WTC11 (cell line): ENCODE measurements around the gene GPR108. TPM values are rescaled to one million over a fixed set of nuclear protein-coding genes. Genes with fewer than 3 reads are reported as not detected.

ENCODE experiments used
- ATAC-seq: fragments of 200-7000 bp; cut with Tn5 transposase; 2 replicates; pipeline ENCODE4 v1.10.0; 2021; ENCODE audit warnings: mild to moderate bottlenecking, moderate library complexity
- CTCF ChIA-PET: fragments of 300-600 bp; sonication (Branson Sonifier 250); formaldehyde crosslinking; loops from one replicate; lab custom pipeline; 2021; ENCODE audit warnings: antibody characterized with exemption; lab: Charles Lee
- POLR2A ChIA-PET: fragments of 350-600 bp; sonication (Branson Sonifier 250); formaldehyde crosslinking; loops from one replicate; lab custom pipeline; 2021; ENCODE audit warnings: antibody characterized with exemption; lab: Charles Lee
- DNase-seq: peaks from one replicate; pipeline ENCODE4 v3.0.0; 2021; ENCODE audit warnings: low spot score
- H3K27ac Mint-ChIP-seq: 2 replicates; pipeline ENCODE4 v1.8.0; 2021; ENCODE audit warnings: mixed read lengths
- H3K27me3 Mint-ChIP-seq: 2 replicates; pipeline ENCODE4 v1.8.0; 2021; ENCODE audit warnings: low read depth, mild to moderate bottlenecking, moderate library complexity, mixed read lengths
- H3K36me3 Mint-ChIP-seq: 2 replicates; pipeline ENCODE4 v1.8.0; 2021; ENCODE audit warnings: mixed read lengths
- H3K4me1 Mint-ChIP-seq: 2 replicates; pipeline ENCODE4 v1.8.0; 2022; ENCODE audit warnings: mixed read lengths
- H3K4me3 Mint-ChIP-seq: 2 replicates; pipeline ENCODE4 v1.8.0; 2021; ENCODE audit warnings: mild to moderate bottlenecking, moderate library complexity, mixed read lengths
- H3K9me3 Mint-ChIP-seq: 2 replicates; pipeline ENCODE4 v1.8.0; 2021; ENCODE audit warnings: mixed read lengths
- CBFB ChIP-seq: sonication (generic); formaldehyde crosslinking; IDR thresholded peaks from 2 replicates; pipeline ENCODE4 v1.8.1; 2022; ENCODE audit warnings: mild to moderate bottlenecking, low read depth, missing genetic modification reagents
- CREM ChIP-seq: sonication (generic); formaldehyde crosslinking; IDR thresholded peaks from 2 replicates; pipeline ENCODE4 v1.8.1; 2022; ENCODE audit warnings: mild to moderate bottlenecking, missing genetic modification reagents, moderate library complexity
- EMX1 ChIP-seq: fragments of 250-450 bp; sonication (Bioruptor Pico); IDR thresholded peaks from 2 replicates; pipeline ENCODE4 v1.8.0; 2021; ENCODE audit warnings: mild to moderate bottlenecking
- FOXJ3 ChIP-seq: sonication (generic); formaldehyde crosslinking; IDR thresholded peaks from 2 replicates; pipeline ENCODE4 v1.9.0; 2021; ENCODE audit warnings: missing genetic modification reagents, mild to moderate bottlenecking, borderline replicate concordance
- GABPB1 ChIP-seq: sonication (generic); formaldehyde crosslinking; IDR thresholded peaks from 2 replicates; pipeline ENCODE4 v1.8.1; 2023; ENCODE audit warnings: mild to moderate bottlenecking, missing genetic modification reagents
- GRHL2 ChIP-seq: fragments of 250-450 bp; sonication (Bioruptor Pico); IDR thresholded peaks from 2 replicates; pipeline ENCODE4 v1.8.0; 2022; ENCODE audit warnings: mild to moderate bottlenecking, moderate library complexity; ENCODE audit not compliant: insufficient replicate concordance, severe bottlenecking
- GTF2I ChIP-seq: fragments of 250-450 bp; sonication (Bioruptor Pico); conservative IDR thresholded peaks from 2 replicates; pipeline ENCODE4 v1.4.0; 2021; ENCODE audit warnings: mild to moderate bottlenecking
- JAZF1 ChIP-seq: fragments of 250-450 bp; sonication (Bioruptor Pico); IDR thresholded peaks from 2 replicates; pipeline ENCODE4 v1.9.0; 2021; ENCODE audit warnings: moderate library complexity, mild to moderate bottlenecking, inconsistent platforms
- KAT7 ChIP-seq: sonication (generic); formaldehyde crosslinking; IDR thresholded peaks from 2 replicates; pipeline ENCODE4 v1.8.1; 2023; ENCODE audit warnings: missing genetic modification reagents, mild to moderate bottlenecking, borderline replicate concordance
- MYBL2 ChIP-seq: sonication (generic); formaldehyde crosslinking; IDR thresholded peaks from 2 replicates; pipeline ENCODE4 v1.8.1; 2023; ENCODE audit warnings: mild to moderate bottlenecking, moderate library complexity, missing genetic modification reagents
- NFE2L1 ChIP-seq: sonication (generic); formaldehyde crosslinking; IDR thresholded peaks from 2 replicates; pipeline ENCODE4 v1.8.1; 2023; ENCODE audit warnings: missing genetic modification reagents
- NR1H2 ChIP-seq: sonication (generic); formaldehyde crosslinking; IDR thresholded peaks from 2 replicates; pipeline ENCODE4 v1.9.0; 2021; ENCODE audit warnings: mild to moderate bottlenecking, moderate library complexity, missing genetic modification reagents
- OVOL2 ChIP-seq: fragments of 250-450 bp; sonication (Bioruptor Pico); IDR thresholded peaks from 2 replicates; pipeline ENCODE4 v1.9.0; 2021; ENCODE audit warnings: mild to moderate bottlenecking, borderline replicate concordance
- TEAD4 ChIP-seq: sonication (generic); formaldehyde crosslinking; IDR thresholded peaks from 2 replicates; pipeline ENCODE4 v1.8.0; 2022; ENCODE audit warnings: mild to moderate bottlenecking, missing genetic modification reagents
- ZBTB21 ChIP-seq: sonication (generic); formaldehyde crosslinking; IDR thresholded peaks from 2 replicates; pipeline ENCODE4 v1.8.1; 2023; ENCODE audit warnings: mild to moderate bottlenecking, missing genetic modification reagents, borderline replicate concordance
- ZNF121 ChIP-seq: sonication (generic); formaldehyde crosslinking; IDR thresholded peaks from 2 replicates; pipeline ENCODE4 v1.8.0; 2023; ENCODE audit warnings: missing genetic modification reagents
- ZNF138 ChIP-seq: sonication (generic); formaldehyde crosslinking; conservative IDR thresholded peaks from 2 replicates; pipeline ENCODE4 v1.8.1; 2022; ENCODE audit warnings: mild to moderate bottlenecking, moderate library complexity, missing genetic modification reagents
- ZNF219 ChIP-seq: sonication (generic); formaldehyde crosslinking; IDR thresholded peaks from 2 replicates; pipeline ENCODE4 v1.8.0; 2023; ENCODE audit warnings: missing genetic modification reagents, mild to moderate bottlenecking, borderline replicate concordance
- ZNF263 ChIP-seq: sonication (generic); formaldehyde crosslinking; IDR thresholded peaks from 2 replicates; pipeline ENCODE4 v1.8.1; 2022; ENCODE audit warnings: low read depth, mild to moderate bottlenecking, moderate library complexity, missing genetic modification reagents
- ZNF317 ChIP-seq: sonication (generic); formaldehyde crosslinking; IDR thresholded peaks from 2 replicates; pipeline ENCODE4 v1.8.1; 2023; ENCODE audit warnings: low read depth, mild to moderate bottlenecking, moderate library complexity, missing genetic modification reagents, borderline replicate concordance
- total RNA-seq: library from RNA; stranded (reverse); gene quantifications from 3 replicates; pipeline ENCODE4 v1.2.3, GENCODE V29; 2021
- TF ChIP-seq, protein P1 (sequence below): fragments of 250-450 bp; sonication (Bioruptor Pico); IDR thresholded peaks from 2 replicates; pipeline ENCODE4 v1.9.0; 2021; ENCODE audit warnings: moderate library complexity, mild to moderate bottlenecking, inconsistent platforms, borderline replicate concordance
- TF ChIP-seq, protein P2 (sequence below): sonication (generic); formaldehyde crosslinking; IDR thresholded peaks from 2 replicates; pipeline ENCODE4 v1.8.1; 2022; ENCODE audit warnings: missing genetic modification reagents, borderline replicate concordance
- TF ChIP-seq, protein P3 (sequence below): sonication (generic); formaldehyde crosslinking; IDR thresholded peaks from 2 replicates; pipeline ENCODE4 v1.8.1; 2022; ENCODE audit warnings: mild to moderate bottlenecking, moderate library complexity, missing genetic modification reagents
- TF ChIP-seq, protein P4 (sequence below): fragments of 250-450 bp; sonication (Bioruptor Pico); IDR thresholded peaks from 2 replicates; pipeline ENCODE4 v2.1.2; 2022; ENCODE audit warnings: mild to moderate bottlenecking, moderate library complexity
- TF ChIP-seq, protein P5 (sequence below): sonication (generic); formaldehyde crosslinking; IDR thresholded peaks from 2 replicates; pipeline ENCODE4 v1.8.0; 2022; ENCODE audit warnings: mild to moderate bottlenecking, missing genetic modification reagents
- TF ChIP-seq, protein P6 (sequence below): sonication (generic); formaldehyde crosslinking; conservative IDR thresholded peaks from 2 replicates; pipeline ENCODE4 v1.8.1; 2023; ENCODE audit warnings: mild to moderate bottlenecking, low read depth, missing genetic modification reagents, moderate library complexity
- TF ChIP-seq, protein P7 (sequence below): sonication (generic); formaldehyde crosslinking; IDR thresholded peaks from 2 replicates; pipeline ENCODE4 v1.8.1; 2022; ENCODE audit warnings: mild to moderate bottlenecking, missing genetic modification reagents, moderate library complexity, borderline replicate concordance
- TF ChIP-seq, protein P8 (sequence below): sonication (generic); formaldehyde crosslinking; IDR thresholded peaks from 2 replicates; pipeline ENCODE4 v1.8.1; 2023; ENCODE audit warnings: mild to moderate bottlenecking, moderate library complexity, missing genetic modification reagents

The GPR108 gene
- total RNA-seq, 1 experiment from 2014 or later = 48.7 TPM

DNA sequence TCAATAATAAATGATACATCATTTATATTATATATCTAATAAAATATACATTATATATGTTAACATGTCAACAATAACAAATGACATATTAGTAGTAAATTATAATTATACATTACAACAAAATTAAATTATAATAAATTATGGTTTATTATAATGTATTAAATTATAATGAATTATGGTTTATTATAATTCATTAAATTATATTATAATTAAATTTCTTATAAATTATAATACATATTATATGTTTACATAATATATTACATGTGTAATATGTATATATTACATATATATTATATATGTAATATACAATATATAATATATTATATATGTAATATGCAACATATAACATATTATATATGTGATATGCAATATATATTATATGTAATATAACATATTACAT is 37.4 kb downstream of the GPR108 start (continued):
- TF ChIP-seq, protein P1, sequence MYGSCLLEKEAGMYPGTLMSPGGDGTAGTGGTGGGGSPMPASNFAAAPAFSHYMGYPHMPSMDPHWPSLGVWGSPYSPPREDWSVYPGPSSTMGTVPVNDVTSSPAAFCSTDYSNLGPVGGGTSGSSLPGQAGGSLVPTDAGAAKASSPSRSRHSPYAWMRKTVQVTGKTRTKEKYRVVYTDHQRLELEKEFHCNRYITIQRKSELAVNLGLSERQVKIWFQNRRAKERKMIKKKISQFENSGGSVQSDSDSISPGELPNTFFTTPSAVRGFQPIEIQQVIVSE = no peak
- TF ChIP-seq, protein P2, sequence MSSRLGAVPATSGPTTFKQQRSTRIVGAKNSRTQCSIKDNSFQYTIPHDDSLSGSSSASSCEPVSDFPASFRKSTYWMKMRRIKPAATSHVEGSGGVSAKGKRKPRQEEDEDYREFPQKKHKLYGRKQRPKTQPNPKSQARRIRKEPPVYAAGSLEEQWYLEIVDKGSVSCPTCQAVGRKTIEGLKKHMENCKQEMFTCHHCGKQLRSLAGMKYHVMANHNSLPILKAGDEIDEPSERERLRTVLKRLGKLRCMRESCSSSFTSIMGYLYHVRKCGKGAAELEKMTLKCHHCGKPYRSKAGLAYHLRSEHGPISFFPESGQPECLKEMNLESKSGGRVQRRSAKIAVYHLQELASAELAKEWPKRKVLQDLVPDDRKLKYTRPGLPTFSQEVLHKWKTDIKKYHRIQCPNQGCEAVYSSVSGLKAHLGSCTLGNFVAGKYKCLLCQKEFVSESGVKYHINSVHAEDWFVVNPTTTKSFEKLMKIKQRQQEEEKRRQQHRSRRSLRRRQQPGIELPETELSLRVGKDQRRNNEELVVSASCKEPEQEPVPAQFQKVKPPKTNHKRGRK = no peak
- no peak for TF ChIP-seq CREM (CRISPR knock-in tag)
- TF ChIP-seq EMX1 (CRISPR knock-in tag) = no peak
- TF ChIP-seq, protein P3, sequence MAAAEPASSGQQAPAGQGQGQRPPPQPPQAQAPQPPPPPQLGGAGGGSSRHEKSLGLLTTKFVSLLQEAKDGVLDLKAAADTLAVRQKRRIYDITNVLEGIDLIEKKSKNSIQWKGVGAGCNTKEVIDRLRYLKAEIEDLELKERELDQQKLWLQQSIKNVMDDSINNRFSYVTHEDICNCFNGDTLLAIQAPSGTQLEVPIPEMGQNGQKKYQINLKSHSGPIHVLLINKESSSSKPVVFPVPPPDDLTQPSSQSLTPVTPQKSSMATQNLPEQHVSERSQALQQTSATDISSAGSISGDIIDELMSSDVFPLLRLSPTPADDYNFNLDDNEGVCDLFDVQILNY = no peak
- TF ChIP-seq GTF2I (CRISPR knock-in tag) = no peak
- no peak for TF ChIP-seq MYBL2
- no peak for TF ChIP-seq KAT7 (CRISPR knock-in tag)
- TF ChIP-seq, protein P4, sequence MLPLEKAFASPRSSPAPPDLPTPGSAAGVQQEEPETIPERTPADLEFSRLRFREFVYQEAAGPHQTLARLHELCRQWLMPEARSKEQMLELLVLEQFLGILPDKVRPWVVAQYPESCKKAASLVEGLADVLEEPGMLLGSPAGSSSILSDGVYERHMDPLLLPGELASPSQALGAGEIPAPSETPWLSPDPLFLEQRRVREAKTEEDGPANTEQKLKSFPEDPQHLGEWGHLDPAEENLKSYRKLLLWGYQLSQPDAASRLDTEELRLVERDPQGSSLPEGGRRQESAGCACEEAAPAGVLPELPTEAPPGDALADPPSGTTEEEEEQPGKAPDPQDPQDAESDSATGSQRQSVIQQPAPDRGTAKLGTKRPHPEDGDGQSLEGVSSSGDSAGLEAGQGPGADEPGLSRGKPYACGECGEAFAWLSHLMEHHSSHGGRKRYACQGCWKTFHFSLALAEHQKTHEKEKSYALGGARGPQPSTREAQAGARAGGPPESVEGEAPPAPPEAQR (CRISPR knock-in tag) = no peak
- TF ChIP-seq, all 79 proteins: peak for 0

DNA sequence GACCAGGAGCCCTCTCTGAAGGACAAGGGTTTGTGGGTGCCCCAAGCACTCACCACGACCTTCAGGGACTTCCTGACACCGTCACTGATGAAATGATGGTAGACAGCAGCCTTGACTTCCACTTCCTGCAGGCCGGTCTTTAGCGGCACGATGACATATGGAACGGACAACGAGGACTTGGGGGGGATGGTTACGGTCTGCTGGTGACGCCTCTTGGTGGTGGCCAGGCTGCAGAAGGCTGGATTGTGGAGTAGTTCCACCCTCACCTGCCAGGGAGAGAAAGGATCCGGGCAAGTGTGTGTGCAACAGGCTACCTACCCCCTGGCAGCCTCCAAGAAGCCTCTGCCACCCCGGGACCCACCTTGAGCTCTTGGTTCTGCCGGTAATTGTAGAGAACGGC is 40.1 kb downstream of the GPR108 start:
- TF ChIP-seq GRHL2 (no peak), CBFB (no peak), ZNF121 (no peak), NR1H2 (CRISPR knock-in tag) (no peak), OVOL2 (no peak), MYBL2 (no peak), ZNF317 (CRISPR knock-in tag) (no peak), ZNF263 (CRISPR knock-in tag) (no peak), GABPB1 (CRISPR knock-in tag) (no peak), ZNF138 (CRISPR knock-in tag) (no peak), ZNF219 (no peak), ZBTB21 (CRISPR knock-in tag) (no peak), JAZF1 (CRISPR knock-in tag) (no peak), FOXJ3 (CRISPR knock-in tag) (no peak), NFE2L1 (CRISPR knock-in tag) (no peak), TEAD4 (CRISPR knock-in tag) (no peak)
- TF ChIP-seq, protein P5, sequence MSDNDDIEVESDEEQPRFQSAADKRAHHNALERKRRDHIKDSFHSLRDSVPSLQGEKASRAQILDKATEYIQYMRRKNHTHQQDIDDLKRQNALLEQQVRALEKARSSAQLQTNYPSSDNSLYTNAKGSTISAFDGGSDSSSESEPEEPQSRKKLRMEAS (CRISPR knock-in tag) = no peak
- TF ChIP-seq, protein P6, sequence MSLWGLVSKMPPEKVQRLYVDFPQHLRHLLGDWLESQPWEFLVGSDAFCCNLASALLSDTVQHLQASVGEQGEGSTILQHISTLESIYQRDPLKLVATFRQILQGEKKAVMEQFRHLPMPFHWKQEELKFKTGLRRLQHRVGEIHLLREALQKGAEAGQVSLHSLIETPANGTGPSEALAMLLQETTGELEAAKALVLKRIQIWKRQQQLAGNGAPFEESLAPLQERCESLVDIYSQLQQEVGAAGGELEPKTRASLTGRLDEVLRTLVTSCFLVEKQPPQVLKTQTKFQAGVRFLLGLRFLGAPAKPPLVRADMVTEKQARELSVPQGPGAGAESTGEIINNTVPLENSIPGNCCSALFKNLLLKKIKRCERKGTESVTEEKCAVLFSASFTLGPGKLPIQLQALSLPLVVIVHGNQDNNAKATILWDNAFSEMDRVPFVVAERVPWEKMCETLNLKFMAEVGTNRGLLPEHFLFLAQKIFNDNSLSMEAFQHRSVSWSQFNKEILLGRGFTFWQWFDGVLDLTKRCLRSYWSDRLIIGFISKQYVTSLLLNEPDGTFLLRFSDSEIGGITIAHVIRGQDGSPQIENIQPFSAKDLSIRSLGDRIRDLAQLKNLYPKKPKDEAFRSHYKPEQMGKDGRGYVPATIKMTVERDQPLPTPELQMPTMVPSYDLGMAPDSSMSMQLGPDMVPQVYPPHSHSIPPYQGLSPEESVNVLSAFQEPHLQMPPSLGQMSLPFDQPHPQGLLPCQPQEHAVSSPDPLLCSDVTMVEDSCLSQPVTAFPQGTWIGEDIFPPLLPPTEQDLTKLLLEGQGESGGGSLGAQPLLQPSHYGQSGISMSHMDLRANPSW = no peak
- TF ChIP-seq, protein P7, sequence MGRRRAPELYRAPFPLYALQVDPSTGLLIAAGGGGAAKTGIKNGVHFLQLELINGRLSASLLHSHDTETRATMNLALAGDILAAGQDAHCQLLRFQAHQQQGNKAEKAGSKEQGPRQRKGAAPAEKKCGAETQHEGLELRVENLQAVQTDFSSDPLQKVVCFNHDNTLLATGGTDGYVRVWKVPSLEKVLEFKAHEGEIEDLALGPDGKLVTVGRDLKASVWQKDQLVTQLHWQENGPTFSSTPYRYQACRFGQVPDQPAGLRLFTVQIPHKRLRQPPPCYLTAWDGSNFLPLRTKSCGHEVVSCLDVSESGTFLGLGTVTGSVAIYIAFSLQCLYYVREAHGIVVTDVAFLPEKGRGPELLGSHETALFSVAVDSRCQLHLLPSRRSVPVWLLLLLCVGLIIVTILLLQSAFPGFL (CRISPR knock-in tag) = no peak
- TF ChIP-seq, protein P8, sequence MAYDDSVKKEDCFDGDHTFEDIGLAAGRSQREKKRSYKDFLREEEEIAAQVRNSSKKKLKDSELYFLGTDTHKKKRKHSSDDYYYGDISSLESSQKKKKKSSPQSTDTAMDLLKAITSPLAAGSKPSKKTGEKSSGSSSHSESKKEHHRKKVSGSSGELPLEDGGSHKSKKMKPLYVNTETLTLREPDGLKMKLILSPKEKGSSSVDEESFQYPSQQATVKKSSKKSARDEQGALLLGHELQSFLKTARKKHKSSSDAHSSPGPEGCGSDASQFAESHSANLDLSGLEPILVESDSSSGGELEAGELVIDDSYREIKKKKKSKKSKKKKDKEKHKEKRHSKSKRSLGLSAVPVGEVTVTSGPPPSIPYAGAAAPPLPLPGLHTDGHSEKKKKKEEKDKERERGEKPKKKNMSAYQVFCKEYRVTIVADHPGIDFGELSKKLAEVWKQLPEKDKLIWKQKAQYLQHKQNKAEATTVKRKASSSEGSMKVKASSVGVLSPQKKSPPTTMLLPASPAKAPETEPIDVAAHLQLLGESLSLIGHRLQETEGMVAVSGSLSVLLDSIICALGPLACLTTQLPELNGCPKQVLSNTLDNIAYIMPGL = no peak
- TF ChIP-seq, all 79 proteins: peak for 0
- Mint-ChIP-seq H3K4me3 (no peak overlapping the region), H3K36me3 (peaks cover 10% of the 10 kb centered on the region), H3K27me3 (no peaks in the 10 kb centered on the region; the same call in 1 of the 2 replicates), H3K27ac (no peak overlapping the region), H3K9me3 (peaks cover 16% of the 10 kb centered on the region), H3K4me1 (no peaks in the 10 kb centered on the region)
- ATAC-seq (no peak), DNase-seq (no peak)
- ChIA-PET POLR2A (no interaction called here), CTCF (no interaction called here)
